ENCODE results near the gene KRT14. TPM values are rescaled to one million over a fixed set of nuclear protein-coding genes. Genes with fewer than 3 reads are reported as not detected.
"Not testable (repeated sequence)": the region's sequence is repeated elsewhere in the genome, so short reads cannot be mapped to it uniquely, and the experiment has no call there.

The KRT14 gene
- total RNA-seq, 1 experiment from 2014 or later: not detected

GRCh38 chr17:41585301-41586056 lies 1.2 kb downstream of the KRT14 start:
- no peak overlapping the region for H3K9ac ChIP-seq (ENCODE audit: extremely low read depth, insufficient read length, low read length)
- H2BK20ac ChIP-seq (ENCODE audit: low read depth, low read length, poor library complexity, severe bottlenecking): no peak overlapping the region
- no peaks in the 10 kb centered on the region for H3K79me2 ChIP-seq (ENCODE audit: insufficient read depth, low read length)
- no peak overlapping the region for H2AK5ac ChIP-seq (ENCODE audit: insufficient read length, low read length)
- H3K79me1 ChIP-seq (ENCODE audit: insufficient read depth, low read depth, low read length, poor library complexity, severe bottlenecking): no peaks in the 10 kb centered on the region
- no peaks in the 10 kb centered on the region for H3K9me3 ChIP-seq (ENCODE audit: control insufficient read depth, low read depth, low read length)
- H3T11ph ChIP-seq (ENCODE audit: low read length): no peak overlapping the region
- no peak overlapping the region for H3K4ac ChIP-seq (ENCODE audit: low read depth, low read length)
- H2BK15ac ChIP-seq (ENCODE audit: low read depth, low read length): no peak overlapping the region
- H3K23ac ChIP-seq (ENCODE audit: insufficient read length, low read depth, low read length): no peak overlapping the region
- no peak overlapping the region for H4K91ac ChIP-seq (ENCODE audit: insufficient read length, low read depth, low read length)
- no peaks in the 10 kb centered on the region for H3K36me3 Mint-ChIP-seq (ENCODE audit: insufficient read depth in 1 of 3, low read depth in 3 of 3)
- H3K27ac ChIP-seq (ENCODE audit: insufficient read length, low read depth, low read length): no peak overlapping the region
- H2BK5ac ChIP-seq (ENCODE audit: insufficient read length, low read length): no peak overlapping the region
- peaks cover 0 to 4% of the 10 kb centered on the region in 2 experiments; a peak in 1 of 5 replicates for H3K9me3 Mint-ChIP-seq
- no peak overlapping the region for H3K4me2 ChIP-seq (ENCODE audit: insufficient read depth, insufficient read length, low read length)
- H3K18ac ChIP-seq (ENCODE audit: insufficient read length, low read depth, low read length): no peak overlapping the region
- H3K4me1 ChIP-seq (ENCODE audit: insufficient read depth, low read length): no peaks in the 10 kb centered on the region
- no peaks in the 10 kb centered on the region for H3K27me3 ChIP-seq (ENCODE audit: insufficient read depth, low read length)
- peaks cover 16% of the 10 kb centered on the region for H3K27me3 Mint-ChIP-seq (ENCODE audit: low read depth)
- H3K27ac Mint-ChIP-seq: no peak overlapping the region
- H3K23me2 ChIP-seq (ENCODE audit: insufficient read length, low read depth, low read length, poor library complexity, severe bottlenecking): no peaks in the 10 kb centered on the region
- H2AFZ ChIP-seq (ENCODE audit: low read length): no peak overlapping the region
- no CpG with 5 or more reads among the region's 5 CpGs for WGBS (ENCODE audit: extremely low coverage, insufficient read length, low lambda C conversion rate)
- H3K14ac ChIP-seq (ENCODE audit: insufficient read depth, low read length): peak overlapping the region; percentile 57; the same call in 1 of the 2 replicates
- H2BK12ac ChIP-seq (ENCODE audit: insufficient read length, low read depth, low read length): no peak overlapping the region
- H2BK120ac ChIP-seq (ENCODE audit: low read depth, low read length, poor library complexity, severe bottlenecking): no peak overlapping the region
- no peak overlapping the region for H4K8ac ChIP-seq (replicated peaks; ENCODE audit: insufficient read length, low read depth, low read length)
- DNase-seq: no peak
- TF ChIP-seq CTCF (conservative IDR thresholded peaks at IDR 0.05): no peak
- H3K4me3 Mint-ChIP-seq: no peak overlapping the region
- no peaks in the 10 kb centered on the region for H4K20me1 ChIP-seq (ENCODE audit: control insufficient read depth, insufficient read depth, insufficient read length)
- peaks cover 12 to 19% of the 10 kb centered on the region in 2 experiments for H3K4me1 Mint-ChIP-seq
- no peak overlapping the region for H4K5ac ChIP-seq (ENCODE audit: insufficient read length, low read depth, low read length)
- H3K56ac ChIP-seq (ENCODE audit: insufficient read length, low read depth, low read length): no peak overlapping the region

- H4K5ac ChIP-seq (ENCODE audit: insufficient read length, low read depth, low read length); H2BK20ac ChIP-seq (ENCODE audit: low read depth, low read length, poor library complexity, severe bottlenecking): not testable (repeated sequence)
- no CpG with 5 or more reads among the region's 8 CpGs for WGBS (ENCODE audit: extremely low coverage, insufficient read length, low lambda C conversion rate)
Observed at GRCh38 chr17:41584331-41584927, 2.3 kb downstream of the KRT14 start.

More at GRCh38 chr17:41584331-41584927, 2.3 kb downstream of the KRT14 start:
- not testable (repeated sequence) for H3K79me2 ChIP-seq (ENCODE audit: insufficient read depth, low read length); H4K91ac ChIP-seq (ENCODE audit: insufficient read length, low read depth, low read length); H3K23ac ChIP-seq (ENCODE audit: insufficient read length, low read depth, low read length); H3K4ac ChIP-seq (ENCODE audit: low read depth, low read length); H3K23me2 ChIP-seq (ENCODE audit: insufficient read length, low read depth, low read length, poor library complexity, severe bottlenecking); H3K79me1 ChIP-seq (ENCODE audit: insufficient read depth, low read depth, low read length, poor library complexity, severe bottlenecking); H2BK5ac ChIP-seq (ENCODE audit: insufficient read length, low read length); H3K27me3 ChIP-seq (ENCODE audit: insufficient read depth, low read length); H3K9me3 ChIP-seq (ENCODE audit: control insufficient read depth, low read depth, low read length); H2BK15ac ChIP-seq (ENCODE audit: low read depth, low read length); H2BK12ac ChIP-seq (ENCODE audit: insufficient read length, low read depth, low read length); H2AFZ ChIP-seq (ENCODE audit: low read length); DNase-seq; H4K8ac ChIP-seq (replicated peaks; ENCODE audit: insufficient read length, low read depth, low read length); H3K9ac ChIP-seq (ENCODE audit: extremely low read depth, insufficient read length, low read length); H3K36me3 Mint-ChIP-seq (ENCODE audit: insufficient read depth in 1 of 3, low read depth in 3 of 3); H3K56ac ChIP-seq (ENCODE audit: insufficient read length, low read depth, low read length); H3T11ph ChIP-seq (ENCODE audit: low read length); H3K4me2 ChIP-seq (ENCODE audit: insufficient read depth, insufficient read length, low read length); H3K4me3 Mint-ChIP-seq; H4K20me1 ChIP-seq (ENCODE audit: control insufficient read depth, insufficient read depth, insufficient read length); H3K9me3 Mint-ChIP-seq; H3K14ac ChIP-seq (ENCODE audit: insufficient read depth, low read length); H3K18ac ChIP-seq (ENCODE audit: insufficient read length, low read depth, low read length); H2AK5ac ChIP-seq (ENCODE audit: insufficient read length, low read length); H2BK120ac ChIP-seq (ENCODE audit: low read depth, low read length, poor library complexity, severe bottlenecking); H3K27ac Mint-ChIP-seq; H3K4me1 ChIP-seq (ENCODE audit: insufficient read depth, low read length); H3K27ac ChIP-seq (ENCODE audit: insufficient read length, low read depth, low read length)
- Mint-ChIP-seq H3K27me3 (ENCODE audit: low read depth) (peaks cover 22% of the 10 kb centered on the region), H3K4me1 (peaks cover 15 to 24% of the 10 kb centered on the region in 2 experiments)

Measured in H9 (cell line).